H9 (cell line): ENCODE measurements around the gene CERS6. TPM values are rescaled to one million over a fixed set of nuclear protein-coding genes. Genes with fewer than 3 reads are reported as not detected.

Experiments
- DNase-seq: peaks from one replicate; pipeline ENCODE4 v3.0.0-alpha.2; 2017
- H2AFZ ChIP-seq: one replicate; pipeline ENCODE4 v1.6.1; 2013; ENCODE audit warnings: mild to moderate bottlenecking, low read length, control low read depth, moderate library complexity
- H2AK5ac ChIP-seq: 2 replicates; pipeline ENCODE4 v1.6.1; 2013; ENCODE audit warnings: low read length, control low read depth, mixed read lengths; ENCODE audit not compliant: insufficient read length
- H2BK120ac ChIP-seq: one replicate; pipeline ENCODE4 v1.6.1; 2013; ENCODE audit warnings: low read depth, mild to moderate bottlenecking, low read length, control low read depth, inconsistent platforms; ENCODE audit not compliant: poor library complexity, severe bottlenecking
- H2BK12ac ChIP-seq: 2 replicates; pipeline ENCODE4 v1.6.1; 2013; ENCODE audit warnings: low read length, control low read depth, mixed read lengths, low read depth; ENCODE audit not compliant: insufficient read length
- H2BK15ac ChIP-seq: 2 replicates; pipeline ENCODE4 v1.6.1; 2013; ENCODE audit warnings: low read depth, low read length, control low read depth
- H2BK20ac ChIP-seq: one replicate; pipeline ENCODE4 v1.6.1; 2013; ENCODE audit warnings: low read depth, mild to moderate bottlenecking, low read length, control low read depth, inconsistent platforms; ENCODE audit not compliant: poor library complexity, severe bottlenecking
- H2BK5ac ChIP-seq: 2 replicates; pipeline ENCODE4 v1.6.1; 2013; ENCODE audit warnings: low read length, control low read depth, mixed read lengths; ENCODE audit not compliant: insufficient read length
- H3K14ac ChIP-seq: 2 replicates; pipeline ENCODE4 v1.6.1; 2013; ENCODE audit warnings: low read length, control low read depth; ENCODE audit not compliant: insufficient read depth
- H3K18ac ChIP-seq: 2 replicates; pipeline ENCODE4 v1.6.1; 2013; ENCODE audit warnings: low read depth, mild to moderate bottlenecking, mixed read lengths, low read length, control low read depth; ENCODE audit not compliant: insufficient read length
- H3K23ac ChIP-seq: 2 replicates; pipeline ENCODE4 v1.6.1; 2013; ENCODE audit warnings: low read length, control low read depth, mixed read lengths, low read depth; ENCODE audit not compliant: insufficient read length
- H3K23me2 ChIP-seq: 2 replicates; pipeline ENCODE4 v1.6.1; 2013; ENCODE audit warnings: low read depth, mild to moderate bottlenecking, mixed read lengths, low read length, control low read depth; ENCODE audit not compliant: insufficient read length, poor library complexity, severe bottlenecking
- H3K27ac ChIP-seq: 2 replicates; pipeline ENCODE4 v1.5.1; 2013; ENCODE audit warnings: low read length, control low read depth, mixed read lengths, low read depth; ENCODE audit not compliant: insufficient read length
- H3K27me3 ChIP-seq: 2 replicates; pipeline ENCODE4 v1.6.1; 2013; ENCODE audit warnings: low read length, control low read depth, inconsistent platforms; ENCODE audit not compliant: insufficient read depth
- H3K4ac ChIP-seq: 2 replicates; pipeline ENCODE4 v1.6.1; 2013; ENCODE audit warnings: low read depth, mild to moderate bottlenecking, control low read depth, inconsistent platforms, low read length, moderate library complexity
- H3K4me1 ChIP-seq: 2 replicates; pipeline ENCODE4 v1.6.1; 2013; ENCODE audit warnings: low read length, control low read depth, inconsistent platforms; ENCODE audit not compliant: insufficient read depth
- H3K4me2 ChIP-seq: 2 replicates; pipeline ENCODE4 v1.6.1; 2013; ENCODE audit warnings: low read length, control low read depth, mixed read lengths; ENCODE audit not compliant: insufficient read length, insufficient read depth
- H3K56ac ChIP-seq: 2 replicates; pipeline ENCODE4 v1.6.1; 2013; ENCODE audit warnings: low read depth, mild to moderate bottlenecking, mixed read lengths, low read length, control low read depth; ENCODE audit not compliant: insufficient read length
- H3K79me1 ChIP-seq: 2 replicates; pipeline ENCODE4 v1.6.1; 2013; ENCODE audit warnings: low read depth, mild to moderate bottlenecking, moderate library complexity, low read length, control low read depth, inconsistent platforms; ENCODE audit not compliant: insufficient read depth, poor library complexity, severe bottlenecking
- H3K79me2 ChIP-seq: 2 replicates; pipeline ENCODE4 v1.6.1; 2013; ENCODE audit warnings: low read length, control low read depth, inconsistent platforms; ENCODE audit not compliant: insufficient read depth
- H3K9ac ChIP-seq: 2 replicates; pipeline ENCODE4 v1.6.1; 2013; ENCODE audit warnings: low read length, control low read depth, mixed read lengths; ENCODE audit not compliant: insufficient read length; ENCODE audit errors: extremely low read depth
- H3K9me3 ChIP-seq: one replicate; pipeline ENCODE4 v1.6.1; 2013; ENCODE audit warnings: low read depth, low read length, inconsistent platforms; ENCODE audit not compliant: control insufficient read depth
- H3T11ph ChIP-seq: one replicate; pipeline ENCODE4 v1.6.1; 2013; ENCODE audit warnings: mild to moderate bottlenecking, low read length, control low read depth, inconsistent platforms
- H4K20me1 ChIP-seq: one replicate; pipeline ENCODE4 v1.6.1; 2013; ENCODE audit not compliant: control insufficient read depth, insufficient read length, insufficient read depth
- H4K5ac ChIP-seq: 2 replicates; pipeline ENCODE4 v1.6.1; 2013; ENCODE audit warnings: low read depth, mild to moderate bottlenecking, mixed read lengths, low read length, control low read depth; ENCODE audit not compliant: insufficient read length
- H4K8ac ChIP-seq: replicated peaks from 2 replicates; pipeline ENCODE4 v1.6.1; 2013; ENCODE audit warnings: low read length, control low read depth, mixed read lengths, low read depth; ENCODE audit not compliant: insufficient read length
- H4K91ac ChIP-seq: 2 replicates; pipeline ENCODE4 v1.6.1; 2013; ENCODE audit warnings: low read depth, mild to moderate bottlenecking, moderate library complexity, mixed read lengths, low read length, control low read depth; ENCODE audit not compliant: insufficient read length
- H3K27ac Mint-ChIP-seq, 3 experiments: 2 replicates in 2 of 3; 3 replicates in 1 of 3; pipeline ENCODE4 v1.8.0; 2020 to 2021; ENCODE audit warnings: mixed read lengths in 3 of 3, mild to moderate bottlenecking in 1 of 3, moderate library complexity in 1 of 3
- H3K27me3 Mint-ChIP-seq: 2 replicates; pipeline ENCODE4 v1.8.0; 2021; ENCODE audit warnings: low read depth, mild to moderate bottlenecking, moderate library complexity, mixed read lengths
- H3K36me3 Mint-ChIP-seq, 3 experiments: 2 replicates in 2 of 3; 3 replicates in 1 of 3; pipeline ENCODE4 v1.8.0; 2020 to 2021; ENCODE audit warnings: low read depth in 3 of 3, mixed read lengths in 3 of 3; ENCODE audit not compliant: insufficient read depth in 1 of 3
- H3K4me1 Mint-ChIP-seq, 2 experiments: 2 replicates each; pipeline ENCODE4 v1.8.0; 2020; ENCODE audit warnings: mixed read lengths in 2 of 2
- H3K4me3 Mint-ChIP-seq, 2 experiments: 2 replicates in 1 of 2; 3 replicates in 1 of 2; pipeline ENCODE4 v1.8.0; 2020 to 2021; ENCODE audit warnings: mild to moderate bottlenecking in 2 of 2, mixed read lengths in 2 of 2, moderate library complexity in 1 of 2
- H3K9me3 Mint-ChIP-seq, 2 experiments: 2 replicates in 1 of 2; 3 replicates in 1 of 2; pipeline ENCODE4 v1.8.0; 2020; ENCODE audit warnings: mild to moderate bottlenecking in 2 of 2, mixed read lengths in 2 of 2, moderate library complexity in 1 of 2
- WGBS: extraction: QIAGEN DNeasy Blood & Tissue Kit; methylation state at CpG from one replicate; pipeline ENCODE4 v1.1.7; 2013; ENCODE audit warnings: missing lambda C conversion rate, low lambda C conversion rate, mixed read lengths; ENCODE audit not compliant: insufficient read length; ENCODE audit errors: extremely low coverage; 5-methylcytosine and 5-hydroxymethylcytosine counted together
- total RNA-seq: library from RNA; stranded (reverse); gene quantifications from 2 replicates; pipeline ENCODE4 v1.2.1, GENCODE V29; 2021
- TF ChIP-seq, protein P1 (sequence below): fragments of 200-600 bp; sonication (generic); conservative IDR thresholded peaks from 3 replicates; pipeline ENCODE4 v1.8.0; 2021; ENCODE audit warnings: antibody characterized with exemption, mild to moderate bottlenecking

CERS6 gene
- total RNA-seq, 1 experiment from 2014 or later: 17.7 TPM

DNA sequence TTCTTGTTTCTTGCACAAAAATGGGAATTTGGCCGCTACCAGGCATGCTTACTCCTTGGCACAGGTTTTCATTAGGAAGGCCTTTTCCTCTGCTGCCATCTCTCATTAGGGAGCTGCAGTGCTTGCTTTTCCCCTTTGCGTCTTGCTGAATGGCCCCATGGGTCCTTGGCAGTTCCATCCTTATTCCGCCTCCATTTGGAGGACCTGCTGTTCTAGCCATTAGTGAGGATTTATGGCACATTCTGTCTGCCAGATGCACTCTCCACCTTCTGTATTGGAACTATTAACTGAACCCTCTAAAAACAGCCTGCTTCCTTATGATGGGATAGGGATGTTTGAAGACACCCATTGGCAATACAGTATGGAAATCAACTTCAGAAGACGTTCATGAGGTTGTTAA lies 242.9 kb downstream of the CERS6 start:
- Histone ChIP-seq H3K27me3 (no peaks in the 10 kb centered on the region), H3K79me1 (no peaks in the 10 kb centered on the region), H2BK120ac (no peak overlapping the region), H2BK20ac (no peak overlapping the region), H3K4me2 (no peak overlapping the region), H3K27ac (no peak overlapping the region), H3K9me3 (no peaks in the 10 kb centered on the region), H2BK15ac (no peak overlapping the region), H2BK5ac (no peak overlapping the region), H3K23ac (no peak overlapping the region), H2AK5ac (no peak overlapping the region), H3T11ph (no peak overlapping the region), H4K5ac (no peak overlapping the region), H3K14ac (no peak overlapping the region), H4K91ac (no peak overlapping the region), H2BK12ac (no peak overlapping the region), H2AFZ (no peak overlapping the region), H3K18ac (no peak overlapping the region), H4K8ac (no peak overlapping the region), H3K9ac (no peak overlapping the region), H3K23me2 (no peaks in the 10 kb centered on the region), H3K56ac (no peak overlapping the region), H4K20me1 (no peaks in the 10 kb centered on the region), H3K4ac (no peak overlapping the region), H3K4me1 (no peaks in the 10 kb centered on the region), H3K79me2 (no peaks in the 10 kb centered on the region)
- Mint-ChIP-seq H3K9me3 (no peaks in the 10 kb centered on the region; a peak in 1 of 5 replicates), H3K27ac (no peak overlapping the region; a peak in 1 of 7 replicates), H3K36me3 (peaks cover 2 to 8% (median 2%) of the 10 kb centered on the region in 3 experiments; a peak in 4 of 7 replicates), H3K27me3 (no peaks in the 10 kb centered on the region), H3K4me3 (no peak overlapping the region), H3K4me1 (peaks cover 5 to 6% of the 10 kb centered on the region in 2 experiments)
- no peak for DNase-seq
- TF ChIP-seq, protein P1, sequence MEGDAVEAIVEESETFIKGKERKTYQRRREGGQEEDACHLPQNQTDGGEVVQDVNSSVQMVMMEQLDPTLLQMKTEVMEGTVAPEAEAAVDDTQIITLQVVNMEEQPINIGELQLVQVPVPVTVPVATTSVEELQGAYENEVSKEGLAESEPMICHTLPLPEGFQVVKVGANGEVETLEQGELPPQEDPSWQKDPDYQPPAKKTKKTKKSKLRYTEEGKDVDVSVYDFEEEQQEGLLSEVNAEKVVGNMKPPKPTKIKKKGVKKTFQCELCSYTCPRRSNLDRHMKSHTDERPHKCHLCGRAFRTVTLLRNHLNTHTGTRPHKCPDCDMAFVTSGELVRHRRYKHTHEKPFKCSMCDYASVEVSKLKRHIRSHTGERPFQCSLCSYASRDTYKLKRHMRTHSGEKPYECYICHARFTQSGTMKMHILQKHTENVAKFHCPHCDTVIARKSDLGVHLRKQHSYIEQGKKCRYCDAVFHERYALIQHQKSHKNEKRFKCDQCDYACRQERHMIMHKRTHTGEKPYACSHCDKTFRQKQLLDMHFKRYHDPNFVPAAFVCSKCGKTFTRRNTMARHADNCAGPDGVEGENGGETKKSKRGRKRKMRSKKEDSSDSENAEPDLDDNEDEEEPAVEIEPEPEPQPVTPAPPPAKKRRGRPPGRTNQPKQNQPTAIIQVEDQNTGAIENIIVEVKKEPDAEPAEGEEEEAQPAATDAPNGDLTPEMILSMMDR: no peak
- WGBS: no CpG with 5 or more reads among the region's 4 CpGs
